Hypothalamus (tissue), 51 donors: ENCODE measurements around the gene ADK.
"Not testable (repeated sequence)": the region's sequence is repeated elsewhere in the genome, so short reads cannot be mapped to it uniquely, and the experiment has no call there.

ENCODE experiments used
- DNase-seq, 51 donors: peaks; one replicate each; lab custom pipeline; 2025; lab: John Stamatoyannopoulos, UW

Gene ADK

GRCh38 chr10:74150990-74151878, at the start of gene ADK:
ADK (plus strand) TSS chr10:74151221; CDS start chr10:74151279, 58 bp downstream.
- DNase-seq, result peak; percentile 63 to 99 (median 96)

DNA sequence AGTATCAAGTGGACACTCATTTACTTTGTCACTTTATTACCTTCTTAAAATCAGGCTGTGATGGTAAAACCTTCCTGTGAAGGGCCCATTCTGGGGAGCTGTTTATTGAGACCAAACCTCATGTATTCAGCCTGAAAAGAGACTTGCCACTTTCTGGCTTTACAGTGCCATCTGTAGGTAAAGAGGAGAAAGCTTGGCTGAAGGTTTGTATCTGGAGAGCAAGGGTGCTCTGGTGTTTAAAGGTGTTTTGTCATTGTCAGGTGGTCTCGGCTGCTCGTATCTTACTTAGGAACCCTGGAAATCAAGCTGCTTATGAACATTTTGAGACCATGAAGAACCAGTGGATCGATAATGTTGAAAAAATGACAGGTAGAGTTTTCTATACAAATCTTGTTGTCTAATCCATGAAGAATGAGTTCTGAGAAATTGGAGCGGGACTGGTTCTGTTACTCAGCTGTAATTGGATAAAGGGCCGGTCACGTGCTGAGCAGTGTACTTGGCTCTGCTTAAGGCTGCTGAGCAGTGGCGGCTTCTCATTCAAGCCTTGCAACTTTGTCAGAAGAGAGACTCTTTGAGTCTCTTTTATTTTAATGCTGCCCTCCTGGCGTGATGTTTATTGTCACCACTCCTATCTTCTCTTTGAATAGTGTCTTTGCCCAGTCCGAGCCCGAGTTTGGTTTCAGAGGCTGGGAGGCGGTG, 47.3 kb upstream of the ADK start:
- DNase-seq, result peak in 10 of 51 donors; percentile 2 to 41 (median 10)

DNA sequence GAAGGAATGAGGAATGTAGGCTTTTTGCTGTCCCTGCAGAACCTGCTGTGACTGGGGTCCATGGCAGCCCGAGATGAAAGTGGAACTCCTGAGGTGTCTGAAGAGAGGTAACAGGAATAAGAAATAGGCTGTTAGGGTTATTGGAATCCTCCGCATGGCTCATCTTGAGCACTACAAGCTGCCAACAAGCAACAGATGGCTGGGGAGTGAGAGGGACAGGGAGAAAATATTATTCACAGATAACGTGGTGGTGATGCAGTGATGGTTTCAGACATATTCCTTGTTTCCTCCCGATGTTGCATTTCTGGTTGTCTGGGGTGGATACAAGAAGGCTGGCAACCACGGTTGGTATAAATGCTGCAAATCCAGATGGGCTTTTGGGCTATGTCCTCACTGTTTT, 46.5 kb upstream of the ADK start:
- peak in 1 of 51 donors; percentile 23 for DNase-seq

- DNase-seq, result peak in 9 of 51 donors; percentile 4 to 30 (median 13)
Measured at GRCh38 chr10:74104996-74105395, 46.0 kb upstream of the ADK start.

DNA sequence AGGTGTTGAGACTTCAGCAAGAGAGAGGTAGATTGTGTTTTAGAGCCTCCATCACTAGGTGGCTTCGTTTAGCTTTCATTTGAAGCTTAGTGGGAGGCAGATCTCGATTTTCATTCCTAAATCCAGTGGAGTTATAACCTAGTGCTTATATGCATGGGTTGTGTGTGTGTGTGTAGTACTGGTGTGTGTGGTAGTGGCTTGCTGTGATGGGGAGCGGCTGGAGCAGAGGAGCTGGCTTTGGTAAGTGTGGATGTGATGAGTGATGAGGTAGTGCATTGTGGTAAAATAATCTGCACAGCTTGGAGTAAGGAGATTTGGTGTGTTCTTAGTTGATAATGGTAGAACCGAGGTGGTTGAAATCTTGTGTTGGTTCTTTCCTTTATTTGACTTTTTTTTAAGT, 43.6 kb upstream of the ADK start:
- no peak for DNase-seq

GRCh38 chr10:74109452-74109851, 41.6 kb upstream of the ADK start:
- no peak for DNase-seq

GRCh38 chr10:74110120-74110519, 40.9 kb upstream of the ADK start:
- no peak for DNase-seq

GRCh38 chr10:74111799-74112198, 39.2 kb upstream of the ADK start:
- no peak for DNase-seq

DNA sequence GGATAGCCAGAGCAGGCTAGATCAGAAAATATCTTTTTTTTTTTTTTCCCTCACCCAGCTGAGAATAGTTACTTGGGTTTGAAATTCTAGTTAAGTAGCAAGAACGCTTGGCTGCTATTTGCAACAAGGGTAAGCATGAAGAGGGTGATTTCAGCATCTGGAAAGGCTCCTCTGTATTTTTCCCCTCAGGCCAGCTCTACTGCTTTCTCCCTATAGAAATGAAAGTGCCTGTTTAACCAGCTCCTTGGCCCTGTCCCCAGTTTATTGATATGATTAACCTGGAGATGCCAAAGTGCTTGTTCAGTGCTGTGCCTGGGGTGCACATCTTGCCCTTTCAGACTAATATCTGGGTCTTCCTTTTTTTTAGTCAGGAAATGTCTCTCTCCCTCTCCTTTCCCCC, 37.5 kb upstream of the ADK start:
- DNase-seq, result no peak

DNA sequence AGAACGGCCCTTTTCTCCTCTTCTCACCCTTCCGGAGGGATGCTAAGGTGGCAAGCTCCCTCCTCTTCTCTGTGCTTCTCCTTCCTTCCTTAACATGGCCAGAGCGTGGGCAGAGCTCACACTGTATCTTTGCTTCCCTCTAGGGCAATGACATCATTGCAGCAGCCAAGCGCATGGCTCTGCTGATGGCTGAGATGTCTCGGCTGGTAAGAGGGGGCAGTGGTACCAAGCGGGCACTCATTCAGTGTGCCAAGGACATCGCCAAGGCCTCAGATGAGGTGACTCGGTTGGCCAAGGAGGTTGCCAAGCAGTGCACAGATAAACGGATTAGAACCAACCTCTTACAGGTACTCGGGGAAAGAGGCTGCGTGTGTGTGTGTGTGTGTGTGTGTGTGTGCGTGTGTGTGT, 37.0 kb upstream of the ADK start:
- DNase-seq, result peak in 16 of 51 donors; percentile 2 to 61 (median 22)

DNA sequence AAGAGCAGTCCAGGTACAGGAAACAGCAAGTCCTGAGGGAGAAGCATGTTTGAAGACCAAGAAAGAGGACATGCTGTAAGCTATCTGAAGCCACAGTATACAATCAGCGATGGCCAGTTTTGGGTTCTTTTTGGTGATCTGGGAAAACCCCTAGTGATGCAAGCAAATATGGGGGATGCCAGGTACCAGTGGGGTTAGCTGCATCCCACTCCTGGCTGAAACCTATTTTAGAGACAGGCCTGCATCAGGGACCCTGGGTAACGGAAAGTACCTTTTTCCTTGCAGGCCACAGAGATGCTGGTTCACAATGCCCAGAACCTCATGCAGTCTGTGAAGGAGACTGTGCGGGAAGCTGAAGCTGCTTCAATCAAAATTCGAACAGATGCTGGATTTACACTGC, 33.3 kb upstream of the ADK start:
- DNase-seq, result no peak

GRCh38 chr10:74118804-74119203, 32.2 kb upstream of the ADK start:
- no peak for DNase-seq

GRCh38 chr10:74120911-74121310, 30.1 kb upstream of the ADK start:
- no peak for DNase-seq

- DNase-seq, result no peak
Measured at GRCh38 chr10:74121368-74121767, 29.7 kb upstream of the ADK start.

- no peak for DNase-seq
Measured at GRCh38 chr10:74122060-74122459, 29.0 kb upstream of the ADK start.

GRCh38 chr10:74123081-74123480, 27.9 kb upstream of the ADK start:
- no peak for DNase-seq

DNA sequence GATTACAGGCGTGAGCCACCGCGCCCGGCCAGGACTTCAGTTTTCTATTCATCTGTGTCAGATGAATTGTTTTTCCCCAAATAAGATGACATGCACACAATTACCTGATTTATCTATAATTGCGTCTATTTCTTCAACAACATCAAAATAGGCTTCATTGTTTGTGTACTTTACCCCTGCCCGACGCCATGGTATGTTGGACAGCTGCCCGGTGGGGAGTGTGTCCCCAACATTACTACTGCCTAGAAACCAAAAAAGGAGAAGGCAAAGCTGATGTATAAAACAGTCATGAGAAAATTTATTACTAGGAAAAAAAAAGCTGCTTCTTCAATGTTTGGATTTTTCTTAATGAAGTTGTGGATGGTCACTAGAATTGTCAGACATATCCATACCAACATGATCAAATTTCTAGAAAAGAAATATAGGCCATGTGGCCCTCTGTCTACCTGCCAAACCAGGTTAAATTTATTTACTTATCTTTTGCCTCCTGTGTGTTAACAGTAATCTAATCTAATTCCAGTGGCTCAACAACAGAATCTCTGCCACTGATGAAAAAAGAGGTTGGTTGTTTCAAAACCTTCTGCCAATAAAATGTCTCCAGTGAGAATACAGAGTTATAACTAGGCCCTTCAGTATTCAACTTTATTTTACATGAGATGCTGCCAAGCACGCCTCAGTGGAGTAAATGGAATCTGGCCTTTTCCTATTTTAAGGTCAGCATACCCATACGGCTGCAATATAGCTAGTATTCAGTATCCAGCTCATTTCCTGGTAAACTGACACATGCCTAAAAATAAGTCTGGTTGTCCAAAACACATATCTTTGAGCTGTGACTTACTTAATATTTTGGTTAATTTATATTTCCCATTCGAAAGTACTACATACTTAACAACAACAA, 16.8 kb upstream of the ADK start:
- DNase-seq, result no peak

DNA sequence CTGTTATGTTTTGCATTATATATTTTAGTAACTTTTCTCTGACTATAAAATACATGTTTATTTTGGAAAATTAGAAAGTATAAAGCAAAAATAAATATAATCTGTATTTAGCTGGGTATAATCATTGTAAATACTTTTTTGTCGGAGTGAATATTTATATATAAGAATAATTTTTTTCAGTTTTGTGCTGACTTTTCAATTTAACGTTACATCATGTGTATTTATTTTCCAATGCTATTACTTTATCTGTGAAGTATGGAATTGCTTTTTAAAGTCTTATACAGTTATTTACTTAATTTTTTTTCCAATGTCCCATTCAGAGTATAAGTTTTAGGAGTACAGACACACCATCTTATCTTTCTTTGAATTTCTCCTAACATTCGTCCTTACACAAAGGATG, 15.6 kb upstream of the ADK start:
- DNase-seq, result no peak

DNA sequence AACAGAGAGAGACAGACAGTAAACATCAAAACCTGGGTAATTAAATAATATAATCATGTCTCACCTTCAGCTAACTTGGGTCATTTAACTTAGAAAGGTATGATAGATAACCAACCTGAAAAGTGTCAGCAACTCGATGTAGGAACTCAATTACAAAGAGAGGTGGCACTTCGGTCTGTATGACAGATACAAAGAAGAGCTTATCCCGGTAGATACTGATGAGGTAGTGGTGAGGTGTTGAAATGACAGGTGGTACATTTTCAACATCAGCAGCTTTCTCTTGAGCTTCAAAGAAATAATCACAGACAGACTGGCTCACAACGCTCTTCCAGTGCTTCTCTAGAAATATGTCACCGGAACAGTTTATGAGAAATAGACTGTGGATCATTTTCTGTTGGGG, 13.0 kb upstream of the ADK start:
- no peak for DNase-seq

DNA sequence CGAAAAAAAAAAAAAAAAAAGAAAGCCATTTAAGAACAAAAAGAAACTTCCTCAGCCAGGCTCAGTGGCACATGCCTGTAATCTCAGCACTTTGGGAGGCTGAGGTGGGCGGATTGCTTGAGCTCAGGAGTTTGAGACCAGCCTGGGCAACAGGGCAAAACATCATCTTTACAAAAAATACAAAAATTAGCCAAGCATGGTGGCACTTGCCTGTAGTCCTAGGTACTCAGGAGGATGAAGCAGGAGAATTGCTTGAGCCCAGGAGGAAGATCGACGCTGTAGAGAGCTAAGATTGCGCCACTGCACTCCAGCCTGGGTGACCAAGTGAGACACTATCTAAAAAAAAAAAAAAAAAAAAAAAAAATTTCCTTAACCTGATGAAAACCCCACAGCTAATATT, 12.4 kb upstream of the ADK start:
- not testable (repeated sequence) for DNase-seq

- DNase-seq, result no peak
Measured at GRCh38 chr10:74139981-74140380, 11.0 kb upstream of the ADK start.
